PC-3 (cell line): ENCODE data around the gene KRT3. TPM values are rescaled to one million over a fixed set of nuclear protein-coding genes. Genes with fewer than 3 reads are reported as not detected.

ENCODE experiments used
- ATAC-seq: fragments of 200-7000 bp; cut with Tn5 transposase; 2 replicates; pipeline ENCODE4 v1.9.1; 2020; ENCODE audit warnings: mild to moderate bottlenecking, moderate library complexity
- BruUV-seq: library from RNA; stranded (reverse); fragments of 400-500 nt; replicated peaks from 2 replicates; lab custom pipeline; 2021; lab: Mats Ljungman, UMichigan
- CTCF ChIA-PET: fragments of 300-600 bp; sonication (Branson Sonifier 250); formaldehyde crosslinking; loops from one replicate; lab custom pipeline; 2022; ENCODE audit warnings: antibody characterized with exemption; lab: Charles Lee
- POLR2A ChIA-PET: fragments of 300-600 bp; sonication (Branson Sonifier 250); formaldehyde crosslinking; loops from one replicate; lab custom pipeline; 2022; ENCODE audit warnings: antibody characterized with exemption; ENCODE audit not compliant: unreplicated experiment; lab: Charles Lee
- DNase-seq: peaks from one replicate; pipeline ENCODE4 v3.0.0-alpha.2; 2015
- H2AFZ ChIP-seq: fragments of 300-600 bp; sonication (generic); 2 replicates; pipeline ENCODE4 v1.6.0; 2016; ENCODE audit warnings: antibody characterized with exemption, low read length
- H3F3A ChIP-seq: fragments of 300-600 bp; sonication (generic); one replicate; pipeline ENCODE4 v1.6.0; 2017; ENCODE audit warnings: antibody characterized with exemption, low read length, control low read depth, mild to moderate bottlenecking; ENCODE audit not compliant: unreplicated experiment
- H3K27ac ChIP-seq: fragments of 300-600 bp; sonication (generic); 2 replicates; pipeline ENCODE4 v1.5.1; 2016; ENCODE audit warnings: mild to moderate bottlenecking, low read length
- H3K27me3 ChIP-seq: fragments of 300-600 bp; sonication (generic); 2 replicates; pipeline ENCODE4 v1.6.1; 2016; ENCODE audit warnings: low read length, mixed read lengths
- H3K36me3 ChIP-seq: fragments of 300-600 bp; sonication (generic); 2 replicates; pipeline ENCODE4 v1.6.1; 2016; ENCODE audit warnings: low read depth, mixed run types, low read length, mixed read lengths
- H3K4me1 ChIP-seq: fragments of 300-600 bp; sonication (generic); 2 replicates; pipeline ENCODE4 v1.5.1; 2016; ENCODE audit warnings: low read length; ENCODE audit not compliant: insufficient read depth
- H3K4me2 ChIP-seq: fragments of 300-600 bp; sonication (generic); 2 replicates; pipeline ENCODE4 v1.6.0; 2016; ENCODE audit warnings: low read length
- H3K4me3 ChIP-seq: fragments of 300-600 bp; sonication (generic); 2 replicates; pipeline ENCODE4 v1.5.1; 2016; ENCODE audit warnings: mild to moderate bottlenecking, low read length, mixed read lengths
- H3K79me2 ChIP-seq: fragments of 300-600 bp; sonication (generic); 2 replicates; pipeline ENCODE4 v1.6.1; 2017; ENCODE audit warnings: low read length, mixed read lengths
- H3K9ac ChIP-seq: fragments of 300-600 bp; sonication (generic); 2 replicates; pipeline ENCODE4 v1.6.0; 2016; ENCODE audit warnings: mild to moderate bottlenecking, low read length
- H3K9me2 ChIP-seq: fragments of 300-600 bp; sonication (generic); replicated peaks from 2 replicates; pipeline ENCODE4 v1.6.1; 2016; ENCODE audit warnings: mixed run types, low read length, mixed read lengths
- H3K9me3 ChIP-seq: fragments of 300-600 bp; sonication (generic); 2 replicates; pipeline ENCODE4 v1.6.1; 2016; ENCODE audit warnings: low read length, mixed read lengths
- H4K20me1 ChIP-seq: fragments of 300-600 bp; sonication (generic); 2 replicates; pipeline ENCODE4 v1.6.1; 2016; ENCODE audit warnings: low read length, mixed read lengths
- EZH2 ChIP-seq: fragments of 300-600 bp; sonication (generic); IDR thresholded peaks from one replicate; pipeline ENCODE4 v1.6.1; 2017; ENCODE audit warnings: antibody characterized with exemption, mild to moderate bottlenecking, low read length; ENCODE audit not compliant: unreplicated experiment
- EZH2phosphoT487 ChIP-seq: fragments of 300-600 bp; sonication (generic); IDR thresholded peaks from 2 replicates; pipeline ENCODE4 v1.6.1; 2018; ENCODE audit warnings: mild to moderate bottlenecking, antibody characterized with exemption, low read length, borderline replicate concordance
- intact Hi-C: fragments of 100-400 bp; cut with micrococcal nuclease; formaldehyde crosslinking; loops from 2 replicates; pipeline ENCODE4 v1.9.0; 2023
- total RNA-seq: library from RNA; depleted of rRNA; stranded (reverse); fragments of >200 nt; gene quantifications from 2 replicates; pipeline ENCODE4 v1.2.3, GENCODE V29; 2014
- TF ChIP-seq, protein P1 (sequence below): fragments of 300-600 bp; sonication (generic); conservative IDR thresholded peaks from 2 replicates; pipeline ENCODE4 v1.5.1; 2017; ENCODE audit warnings: antibody characterized with exemption, low read depth, mild to moderate bottlenecking, low read length

The KRT3 gene
- total RNA-seq, 1 experiment from 2014 or later: 0.33 TPM

DNA sequence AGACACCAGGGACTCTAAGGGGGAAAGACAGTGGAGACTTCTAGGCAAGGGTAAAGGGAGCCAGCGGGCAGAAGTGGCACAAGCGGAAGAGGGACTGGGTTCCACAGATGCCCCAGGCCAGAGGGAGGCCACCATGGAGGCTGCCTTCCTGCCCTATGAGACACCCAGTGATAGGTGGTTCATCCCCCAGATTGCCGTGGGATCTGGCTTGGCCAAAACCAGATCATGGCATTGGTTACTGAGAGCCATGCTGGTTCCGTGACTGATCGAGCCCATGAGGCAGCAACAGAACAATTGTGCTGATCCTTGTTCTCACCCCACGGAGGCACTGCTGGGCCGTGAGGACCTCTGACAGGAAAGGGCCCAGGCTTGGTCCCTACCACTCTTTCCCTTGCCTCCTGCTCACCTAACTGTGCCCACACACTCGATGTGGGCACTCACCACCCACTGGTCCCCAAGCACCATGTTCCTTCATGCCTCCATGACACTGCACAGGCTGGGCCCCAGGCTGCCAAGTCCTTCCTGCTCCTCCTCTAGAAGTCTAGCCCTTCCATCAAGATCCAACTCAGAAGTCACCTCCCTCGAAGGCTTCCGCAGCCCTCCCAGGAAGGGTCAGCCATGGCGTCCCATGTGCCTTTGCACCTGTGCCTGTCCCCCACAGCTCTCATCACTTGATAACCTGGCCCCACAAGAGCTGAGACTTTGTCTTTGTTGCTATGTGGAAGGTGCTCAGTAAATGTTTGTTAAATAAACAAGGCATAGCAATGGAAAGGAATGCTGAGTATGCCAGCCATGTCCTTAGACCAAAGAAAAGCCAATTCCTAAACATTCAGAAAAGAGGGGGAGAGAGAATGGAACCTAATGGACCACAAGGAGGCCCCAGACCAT is 30.9 kb upstream of the KRT3 start:
- no peaks in the 10 kb centered on the region for H4K20me1 ChIP-seq

DNA sequence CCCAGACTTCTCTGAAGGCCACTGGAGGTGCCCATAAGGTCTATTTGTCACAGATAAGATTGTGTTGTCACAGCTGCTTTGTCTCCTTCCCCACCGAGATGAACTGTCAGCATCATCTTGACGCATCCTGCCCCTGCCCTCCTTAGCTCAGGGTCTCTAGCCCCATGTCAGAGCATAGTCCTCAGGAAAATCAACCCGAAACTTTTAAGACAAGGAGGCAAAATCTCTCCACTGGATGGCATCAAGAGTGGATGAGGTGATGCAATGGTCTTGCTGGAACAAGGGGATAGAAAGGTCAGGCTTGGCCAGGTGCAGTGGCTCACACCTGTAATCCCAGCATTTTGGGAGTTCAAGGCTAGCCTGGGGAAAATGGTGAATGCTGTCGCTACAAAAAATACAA is 30.0 kb upstream of the KRT3 start:
- Histone ChIP-seq H3K4me3 (no peak overlapping the region), H4K20me1 (no peaks in the 10 kb centered on the region), H3K27me3 (no peaks in the 10 kb centered on the region), H3K79me2 (no peaks in the 10 kb centered on the region), H3K4me1 (peaks cover 12% of the 10 kb centered on the region; the same call in 1 of the 2 replicates), H3K36me3 (no peaks in the 10 kb centered on the region), H3K27ac (no peak overlapping the region), H3K9me2 (no peaks in the 10 kb centered on the region), H3K4me2 (no peak overlapping the region), H2AFZ (no peak overlapping the region), H3K9me3 (no peaks in the 10 kb centered on the region), H3K9ac (no peak overlapping the region), H3F3A (no peaks in the 10 kb centered on the region)
- no TSS peak for BruUV-seq
- intact Hi-C loops: no loop called here
- CTCF ChIA-PET: no interaction called here
- TF ChIP-seq EZH2phosphoT487 (no peak), EZH2 (no peak)
- TF ChIP-seq, protein P1, sequence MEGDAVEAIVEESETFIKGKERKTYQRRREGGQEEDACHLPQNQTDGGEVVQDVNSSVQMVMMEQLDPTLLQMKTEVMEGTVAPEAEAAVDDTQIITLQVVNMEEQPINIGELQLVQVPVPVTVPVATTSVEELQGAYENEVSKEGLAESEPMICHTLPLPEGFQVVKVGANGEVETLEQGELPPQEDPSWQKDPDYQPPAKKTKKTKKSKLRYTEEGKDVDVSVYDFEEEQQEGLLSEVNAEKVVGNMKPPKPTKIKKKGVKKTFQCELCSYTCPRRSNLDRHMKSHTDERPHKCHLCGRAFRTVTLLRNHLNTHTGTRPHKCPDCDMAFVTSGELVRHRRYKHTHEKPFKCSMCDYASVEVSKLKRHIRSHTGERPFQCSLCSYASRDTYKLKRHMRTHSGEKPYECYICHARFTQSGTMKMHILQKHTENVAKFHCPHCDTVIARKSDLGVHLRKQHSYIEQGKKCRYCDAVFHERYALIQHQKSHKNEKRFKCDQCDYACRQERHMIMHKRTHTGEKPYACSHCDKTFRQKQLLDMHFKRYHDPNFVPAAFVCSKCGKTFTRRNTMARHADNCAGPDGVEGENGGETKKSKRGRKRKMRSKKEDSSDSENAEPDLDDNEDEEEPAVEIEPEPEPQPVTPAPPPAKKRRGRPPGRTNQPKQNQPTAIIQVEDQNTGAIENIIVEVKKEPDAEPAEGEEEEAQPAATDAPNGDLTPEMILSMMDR: no peak
- DNase-seq (no peak), ATAC-seq (no peak)
- POLR2A ChIA-PET: no interaction called here

More for the DNA sequence above, 30.9 kb upstream of the KRT3 start:
- no peaks in the 10 kb centered on the region for H3K27me3 ChIP-seq
- intact Hi-C loops: no loop called here
- H3K4me2 ChIP-seq: no peak overlapping the region
- H3F3A ChIP-seq: no peaks in the 10 kb centered on the region
- no TSS peak for BruUV-seq
- no peaks in the 10 kb centered on the region for H3K9me2 ChIP-seq
- no peaks in the 10 kb centered on the region for H3K9me3 ChIP-seq
- H3K4me3 ChIP-seq: no peak overlapping the region
- ChIA-PET CTCF (no interaction called here), POLR2A (interaction anchor here (0.6 kb wide), 1 partner anchor 53 kb away, joined by 4 read pairs; no protein-coding TSS in a partner anchor)
- TF ChIP-seq, protein P1: no peak
- TF ChIP-seq EZH2: no peak
- no peak for TF ChIP-seq EZH2phosphoT487
- ATAC-seq (no peak), DNase-seq (no peak)
- no peaks in the 10 kb centered on the region for H3K79me2 ChIP-seq
- H3K9ac ChIP-seq: no peak overlapping the region
- no peak overlapping the region for H3K27ac ChIP-seq
- H2AFZ ChIP-seq: no peak overlapping the region
- H3K4me1 ChIP-seq: peaks cover 8% of the 10 kb centered on the region; the same call in 1 of the 2 replicates
- no peaks in the 10 kb centered on the region for H3K36me3 ChIP-seq
